NCI-H146 (cell line): ENCODE data around the gene SLC25A52.
A peak's percentile ranks its signal among the peaks of the same experiment; 100 is the strongest.
"Not testable (repeated sequence)": the region's sequence is repeated elsewhere in the genome, so short reads cannot be mapped to it uniquely, and the experiment has no call there.

Experiments
- DNase-seq: peaks from one replicate; lab custom pipeline; 2025; lab: John Stamatoyannopoulos, UW

SLC25A52 gene

GRCh38 chr18:31740180-31740579 is 20.5 kb downstream of the SLC25A52 start:
- DNase-seq, result peak; percentile 85

GRCh38 chr18:31739651-31740050 is 21.0 kb downstream of the SLC25A52 start:
- no peak for DNase-seq

- DNase-seq, result no peak
Observed at GRCh38 chr18:31738460-31739407, 21.9 kb downstream of the SLC25A52 start.

- DNase-seq, result no peak
Observed at GRCh38 chr18:31736630-31737029, 24.1 kb downstream of the SLC25A52 start.

GRCh38 chr18:31731628-31732027 is 29.1 kb downstream of the SLC25A52 start:
- DNase-seq, result no peak

- DNase-seq, result not testable (repeated sequence)
Observed at GRCh38 chr18:31729196-31729595, 31.5 kb downstream of the SLC25A52 start.

- DNase-seq, result peak; percentile 44
Observed at GRCh38 chr18:31723990-31724711, 36.5 kb downstream of the SLC25A52 start.

GRCh38 chr18:31723639-31723989 is 37.1 kb downstream of the SLC25A52 start:
- DNase-seq, result no peak

- DNase-seq, result peak; percentile 72
Observed at GRCh38 chr18:31722369-31722957, 38.2 kb downstream of the SLC25A52 start.

- no peak for DNase-seq
Observed at GRCh38 chr18:31721601-31722000, 39.1 kb downstream of the SLC25A52 start.

GRCh38 chr18:31720867-31721266 is 39.8 kb downstream of the SLC25A52 start:
- no peak for DNase-seq

- no peak for DNase-seq
Observed at GRCh38 chr18:31719363-31720006, 41.2 kb downstream of the SLC25A52 start.

GRCh38 chr18:31718386-31718785 is 42.3 kb downstream of the SLC25A52 start:
- DNase-seq, result no peak

- no peak for DNase-seq
Observed at GRCh38 chr18:31716362-31716761, 44.3 kb downstream of the SLC25A52 start.

GRCh38 chr18:31711365-31712172 is 49.1 kb downstream of the SLC25A52 start:
- DNase-seq, result no peak

GRCh38 chr18:31710826-31711225 is 49.9 kb downstream of the SLC25A52 start:
- DNase-seq, result no peak
